Peyer's patch (tissue), 4 donors: ENCODE results near the gene TMEM187.

Experiments
- CTCF ChIP-seq, 6 experiments: fragments of 450-650 bp in 4 of 6; fragments of 200-600 bp in 2 of 6; sonication (generic) in 1 of 6; IDR thresholded peaks; one replicate each; pipeline ENCODE4 v1.5.1; 2017 to 2019; ENCODE audit warnings: antibody characterized with exemption in 6 of 6, mild to moderate bottlenecking in 3 of 6, moderate library complexity in 1 of 6
- POLR2A ChIP-seq, 2 donors: fragments of 450-650 bp; IDR thresholded peaks; one replicate each; pipeline ENCODE4 v1.5.1; 2017; ENCODE audit warnings: antibody characterized with exemption in 2 of 2, mild to moderate bottlenecking in 2 of 2, moderate library complexity in 2 of 2

GRCh38 chrX:153967536-153968224, 4.9 kb upstream of the TMEM187 start:
- TF ChIP-seq CTCF (IDR thresholded peaks at IDR 0.05) (no peak), POLR2A (IDR thresholded peaks at IDR 0.05) (no peak)
